Measurements from ENCODE around the gene PITPNM3. TPM values are rescaled to one million over a fixed set of nuclear protein-coding genes. Genes with fewer than 3 reads are reported as not detected.

PITPNM3 gene
- polyA plus RNA-seq, 1 donor from 2014 or later, result 3.0 TPM

- TF ChIP-seq CTCF (IDR thresholded peaks at IDR 0.05; ENCODE audit: poor library complexity, severe bottlenecking), result no peak
- TF ChIP-seq SMC3 (conservative IDR thresholded peaks at IDR 0.05; ENCODE audit: poor library complexity), result no peak
- TF ChIP-seq RAD21 (conservative IDR thresholded peaks at IDR 0.05), result no peak
These were observed 4.4 kb downstream of the PITPNM3 start (continued) for GRCh38 chr17:6551869-6552531.

GRCh38 chr17:6551356-6551755 is 5.0 kb downstream of the PITPNM3 start:
- H4K20me1 ChIP-seq (ENCODE audit: insufficient read depth), result no peaks in the 10 kb centered on the region
- no peaks in the 10 kb centered on the region for H3K9me3 ChIP-seq (ENCODE audit: low read length)
- no peaks in the 10 kb centered on the region for H3F3A ChIP-seq (ENCODE audit: insufficient read depth, low read length, poor library complexity, severe bottlenecking)
- H3K9ac ChIP-seq (ENCODE audit: low read length), result no peak overlapping the region
- H2AFZ ChIP-seq (ENCODE audit: low read depth, low read length), result no peak overlapping the region
- H3K4me3 ChIP-seq (ENCODE audit: low read length), result no peak overlapping the region
- no peaks in the 10 kb centered on the region for H3K9me2 ChIP-seq (ENCODE audit: insufficient read depth, low read length)
- no peak overlapping the region for H3K27ac ChIP-seq (ENCODE audit: low read length)
- H3K27me3 ChIP-seq (ENCODE audit: insufficient read depth, low read depth, low read length), result peaks cover 21% of the 10 kb centered on the region
- no peaks in the 10 kb centered on the region for H3K79me2 ChIP-seq (replicated peaks; ENCODE audit: insufficient read depth, low read length)
- TF ChIP-seq REST (IDR thresholded peaks at IDR 0.05; ENCODE audit: borderline replicate concordance) (no peak), RAD21 (conservative IDR thresholded peaks at IDR 0.05) (no peak), CTCF (IDR thresholded peaks at IDR 0.05; ENCODE audit: poor library complexity, severe bottlenecking) (no peak), EZH2 (IDR thresholded peaks at IDR 0.05; ENCODE audit: borderline replicate concordance, insufficient read depth, low read length, poor library complexity, severe bottlenecking) (no peak), POLR2AphosphoS5 (IDR thresholded peaks at IDR 0.05) (no peak), SMC3 (conservative IDR thresholded peaks at IDR 0.05; ENCODE audit: poor library complexity) (no peak), MXI1 (conservative IDR thresholded peaks at IDR 0.05; ENCODE audit: poor library complexity, severe bottlenecking) (no peak), TAF1 (IDR thresholded peaks at IDR 0.05; ENCODE audit: low read depth) (no peak), EP300 (conservative IDR thresholded peaks at IDR 0.05; ENCODE audit: poor library complexity, severe bottlenecking) (no peak)
- no peaks in the 10 kb centered on the region for H3K36me3 ChIP-seq (ENCODE audit: insufficient read depth, low read length)
- H3K4me2 ChIP-seq (ENCODE audit: low read length), result no peak overlapping the region
